Measurements from ENCODE around the gene FMNL2.

FMNL2 gene

GRCh38 chr2:152546230-152546837, 211.4 kb downstream of the FMNL2 start:
- Histone ChIP-seq H3K4me3 (ENCODE audit: low read depth, low read length) (no peak overlapping the region), H3K9me3 (ENCODE audit: severe bottlenecking) (no peaks in the 10 kb centered on the region), H3K27ac (peak overlapping the region; percentile 50), H3K36me3 (peaks cover 7% of the 10 kb centered on the region; the same call in 1 of the 2 replicates), H3K27me3 (ENCODE audit: insufficient read depth, low read depth, severe bottlenecking) (no peaks in the 10 kb centered on the region)
- TF ChIP-seq CTCF (IDR thresholded peaks at IDR 0.05; ENCODE audit: low read depth, low read length): no peak
- no peak for DNase-seq

GRCh38 chr2:152548111-152548875, 213.3 kb downstream of the FMNL2 start:
- DNase-seq: no peak
- Histone ChIP-seq H3K27me3 (ENCODE audit: insufficient read depth, low read depth, severe bottlenecking) (no peaks in the 10 kb centered on the region), H3K9me3 (ENCODE audit: severe bottlenecking) (no peaks in the 10 kb centered on the region), H3K36me3 (peaks cover 3% of the 10 kb centered on the region; the same call in 1 of the 2 replicates), H3K27ac (peak overlapping the region; percentile 6; the same call in 1 of the 2 replicates), H3K4me3 (ENCODE audit: low read depth, low read length) (no peak overlapping the region)
- TF ChIP-seq CTCF (IDR thresholded peaks at IDR 0.05; ENCODE audit: low read depth, low read length): no peak

- Histone ChIP-seq H3K4me3 (ENCODE audit: low read depth, low read length) (no peak overlapping the region), H3K27me3 (ENCODE audit: insufficient read depth, low read depth, severe bottlenecking) (no peaks in the 10 kb centered on the region), H3K27ac (no peak overlapping the region), H3K9me3 (ENCODE audit: severe bottlenecking) (no peaks in the 10 kb centered on the region), H3K36me3 (peaks cover 3% of the 10 kb centered on the region; the same call in 1 of the 2 replicates)
- TF ChIP-seq CTCF (IDR thresholded peaks at IDR 0.05; ENCODE audit: low read depth, low read length): no peak
- no peak for DNase-seq
Observed at GRCh38 chr2:152548996-152549395, 214.0 kb downstream of the FMNL2 start.

- TF ChIP-seq CTCF (IDR thresholded peaks at IDR 0.05; ENCODE audit: low read depth, low read length): no peak
Observed at GRCh38 chr2:152549423-152549822, 214.4 kb downstream of the FMNL2 start.

GRCh38 chr2:152550386-152550785, 215.4 kb downstream of the FMNL2 start:
- Histone ChIP-seq H3K9me3 (ENCODE audit: severe bottlenecking) (no peaks in the 10 kb centered on the region), H3K36me3 (peaks cover 3% of the 10 kb centered on the region; the same call in 1 of the 2 replicates), H3K4me3 (ENCODE audit: low read depth, low read length) (no peak overlapping the region), H3K27ac (peak overlapping the region; percentile 29; the same call in 1 of the 2 replicates), H3K27me3 (ENCODE audit: insufficient read depth, low read depth, severe bottlenecking) (no peaks in the 10 kb centered on the region)
- TF ChIP-seq CTCF (IDR thresholded peaks at IDR 0.05; ENCODE audit: low read depth, low read length): no peak
- peak; percentile 54 for DNase-seq

More at GRCh38 chr2:152549423-152549822, 214.4 kb downstream of the FMNL2 start:
- DNase-seq: no peak
- Histone ChIP-seq H3K4me3 (ENCODE audit: low read depth, low read length) (no peak overlapping the region), H3K9me3 (ENCODE audit: severe bottlenecking) (no peaks in the 10 kb centered on the region), H3K27me3 (ENCODE audit: insufficient read depth, low read depth, severe bottlenecking) (no peaks in the 10 kb centered on the region), H3K36me3 (peaks cover 3% of the 10 kb centered on the region; the same call in 1 of the 2 replicates), H3K27ac (no peak overlapping the region)
